ENCODE results near the gene PDS5A. TPM values are rescaled to one million over a fixed set of nuclear protein-coding genes. Genes with fewer than 3 reads are reported as not detected.

Gene PDS5A
- total and polyA plus RNA-seq, 2 of the 13 experiments (the other 11 are each of a cell fraction or from before 2014, with no cell fraction given) = 31.8 to 57.0 TPM

GRCh38 chr4:39977489-39978377 is at the start of gene PDS5A (continued):
- TF ChIP-seq ZNF780A (CRISPR knock-in tag; IDR thresholded peaks at IDR 0.05) (no peak), MED8 (CRISPR knock-in tag; IDR thresholded peaks at IDR 0.05; ENCODE audit: insufficient replicate concordance) (peak; percentile 68), ZNF614 (CRISPR knock-in tag; IDR thresholded peaks at IDR 0.05; ENCODE audit: borderline replicate concordance) (peak; percentile 95; the same call in 1 of the 2 replicates), DRAP1 (CRISPR knock-in tag; IDR thresholded peaks at IDR 0.05) (peak; percentile 57; the same call in 1 of the 2 replicates), ZNF276 (CRISPR knock-in tag; IDR thresholded peaks at IDR 0.05; ENCODE audit: low read depth) (no peak; the same call in 1 of the 2 replicates), HOXA9 (CRISPR knock-in tag; IDR thresholded peaks at IDR 0.05; ENCODE audit: borderline replicate concordance) (no peak), ESRRA (CRISPR knock-in tag; IDR thresholded peaks at IDR 0.05; ENCODE audit: low read depth) (peak; percentile 53; the same call in 1 of the 2 replicates), ZNF367 (CRISPR knock-in tag; IDR thresholded peaks at IDR 0.05; ENCODE audit: borderline replicate concordance) (no peak; the same call in 1 of the 2 replicates), ZNF660 (CRISPR knock-in tag; IDR thresholded peaks at IDR 0.05; ENCODE audit: borderline replicate concordance, low read depth) (no peak), GTF2F1 (IDR thresholded peaks at IDR 0.05; ENCODE audit: low read length) (no peak), NR2C2 (CRISPR knock-in tag; IDR thresholded peaks at IDR 0.05; ENCODE audit: borderline replicate concordance) (peak; percentile 63), CENPT (CRISPR knock-in tag; IDR thresholded peaks at IDR 0.05; ENCODE audit: low read depth) (peak; percentile 93), ZNF510 (CRISPR knock-in tag; IDR thresholded peaks at IDR 0.05; ENCODE audit: low read depth) (0 out of 2 replicates have a peak, but pooled peaks have one; percentile 85), ZBTB14 (CRISPR knock-in tag; IDR thresholded peaks at IDR 0.05) (peak; percentile 96), GFI1 (CRISPR knock-in tag; IDR thresholded peaks at IDR 0.05; ENCODE audit: borderline replicate concordance) (peak; percentile 82; the same call in 1 of the 2 replicates), RELA (CRISPR knock-in tag; IDR thresholded peaks at IDR 0.05) (0 out of 2 replicates have a peak, but pooled peaks have one; percentile 53), PREB (CRISPR knock-in tag; IDR thresholded peaks at IDR 0.05) (no peak), ZNF687 (CRISPR knock-in tag; IDR thresholded peaks at IDR 0.05) (peak; percentile 97), HNRNPUL1 (IDR thresholded peaks at IDR 0.05; ENCODE audit: low read depth, low read length) (no peak)

Measured in HepG2 (cell line).